ENCODE data around the gene TDP1.

GRCh38 chr14:89922031-89922907 is 33.5 kb upstream of the TDP1 start:
- TF ChIP-seq CTCF (conservative IDR thresholded peaks at IDR 0.05; ENCODE audit: low read length) = no peak
- TF ChIP-seq EZH2phosphoT487 (IDR thresholded peaks at IDR 0.05; ENCODE audit: borderline replicate concordance, low read depth, low read length) = no peak
